HG03460 (cell line): ENCODE results near the gene SOAT2.

Source experiments
- ATAC-seq: cut with Tn5 transposase; IDR thresholded peaks from one replicate; pipeline ENCODE4 v1.9.1; 2021; ENCODE audit not compliant: unreplicated experiment

Gene SOAT2

GRCh38 chr12:53064613-53065436 is 38.5 kb upstream of the SOAT2 start:
- no peak for ATAC-seq

- no peak for ATAC-seq
Measured at GRCh38 chr12:53065470-53065869, 37.8 kb upstream of the SOAT2 start.

- ATAC-seq, result no peak
Measured at GRCh38 chr12:53065975-53066931, 37.0 kb upstream of the SOAT2 start.

GRCh38 chr12:53067074-53067992 is 36.0 kb upstream of the SOAT2 start:
- ATAC-seq, result no peak

- ATAC-seq, result no peak
Measured at GRCh38 chr12:53067993-53068770, 35.1 kb upstream of the SOAT2 start.

GRCh38 chr12:53068811-53069585 is 34.3 kb upstream of the SOAT2 start:
- ATAC-seq, result no peak

- ATAC-seq, result no peak
Measured at GRCh38 chr12:53069621-53070410, 33.5 kb upstream of the SOAT2 start.

GRCh38 chr12:53070877-53071492 is 32.3 kb upstream of the SOAT2 start:
- ATAC-seq, result no peak

- ATAC-seq, result no peak
Measured at GRCh38 chr12:53071591-53072551, 31.4 kb upstream of the SOAT2 start.

GRCh38 chr12:53073881-53074280 is 29.4 kb upstream of the SOAT2 start:
- ATAC-seq, result no peak

- no peak for ATAC-seq
Measured at GRCh38 chr12:53074283-53074998, 28.8 kb upstream of the SOAT2 start.

- no peak for ATAC-seq
Measured at GRCh38 chr12:53074999-53075370, 28.3 kb upstream of the SOAT2 start.

- no peak for ATAC-seq
Measured at GRCh38 chr12:53076461-53076860, 26.8 kb upstream of the SOAT2 start.

GRCh38 chr12:53077030-53077429 is 26.3 kb upstream of the SOAT2 start:
- no peak for ATAC-seq

GRCh38 chr12:53078425-53079225 is 24.7 kb upstream of the SOAT2 start:
- ATAC-seq, result peak; percentile 18
